ENCODE measurements around the gene BLOC1S4. TPM values are rescaled to one million over a fixed set of nuclear protein-coding genes. Genes with fewer than 3 reads are reported as not detected.
"Not testable (repeated sequence)": the region's sequence is repeated elsewhere in the genome, so short reads cannot be mapped to it uniquely, and the experiment has no call there.

Gene BLOC1S4
- total RNA-seq, 3 donors from 2014 or later, result 11.8 to 12.8 (median 11.8) TPM

DNA sequence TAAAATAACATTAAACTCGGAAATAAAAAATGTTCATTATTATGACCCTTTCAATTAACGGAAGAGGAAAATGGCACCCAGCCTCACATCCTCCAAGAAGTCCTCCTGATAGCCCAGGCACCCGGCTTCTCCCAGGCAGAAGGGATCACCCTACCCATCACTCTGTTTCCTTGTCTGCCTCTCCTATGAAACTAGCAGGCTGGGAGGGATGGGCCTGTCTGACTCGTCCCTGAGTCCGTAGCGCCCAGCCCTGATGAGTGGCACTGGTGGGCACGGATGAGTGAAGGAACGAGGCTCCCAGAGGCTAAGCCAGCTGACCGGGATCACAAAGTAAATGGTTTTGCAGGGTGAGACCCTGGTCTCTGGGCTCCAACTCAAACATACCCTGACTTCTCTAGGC, 37.9 kb downstream of the BLOC1S4 start:
- Histone ChIP-seq H3K4me1 (ENCODE audit: low read depth) (peaks cover 34% of the 10 kb centered on the region), H3K36me3 (ENCODE audit: low read depth) (no peaks in the 10 kb centered on the region), H3K4me3 (no peak overlapping the region), H3K9me3 (no peaks in the 10 kb centered on the region)
- intact Hi-C loops (cut with DNase I, micrococcal nuclease), result no loop called here
- TF ChIP-seq, protein P1, sequence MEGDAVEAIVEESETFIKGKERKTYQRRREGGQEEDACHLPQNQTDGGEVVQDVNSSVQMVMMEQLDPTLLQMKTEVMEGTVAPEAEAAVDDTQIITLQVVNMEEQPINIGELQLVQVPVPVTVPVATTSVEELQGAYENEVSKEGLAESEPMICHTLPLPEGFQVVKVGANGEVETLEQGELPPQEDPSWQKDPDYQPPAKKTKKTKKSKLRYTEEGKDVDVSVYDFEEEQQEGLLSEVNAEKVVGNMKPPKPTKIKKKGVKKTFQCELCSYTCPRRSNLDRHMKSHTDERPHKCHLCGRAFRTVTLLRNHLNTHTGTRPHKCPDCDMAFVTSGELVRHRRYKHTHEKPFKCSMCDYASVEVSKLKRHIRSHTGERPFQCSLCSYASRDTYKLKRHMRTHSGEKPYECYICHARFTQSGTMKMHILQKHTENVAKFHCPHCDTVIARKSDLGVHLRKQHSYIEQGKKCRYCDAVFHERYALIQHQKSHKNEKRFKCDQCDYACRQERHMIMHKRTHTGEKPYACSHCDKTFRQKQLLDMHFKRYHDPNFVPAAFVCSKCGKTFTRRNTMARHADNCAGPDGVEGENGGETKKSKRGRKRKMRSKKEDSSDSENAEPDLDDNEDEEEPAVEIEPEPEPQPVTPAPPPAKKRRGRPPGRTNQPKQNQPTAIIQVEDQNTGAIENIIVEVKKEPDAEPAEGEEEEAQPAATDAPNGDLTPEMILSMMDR (IDR thresholded peaks at IDR 0.05), result no peak
- peak in 1 of 3 donors; percentile 25 for DNase-seq
- ATAC-seq, result no peak

DNA sequence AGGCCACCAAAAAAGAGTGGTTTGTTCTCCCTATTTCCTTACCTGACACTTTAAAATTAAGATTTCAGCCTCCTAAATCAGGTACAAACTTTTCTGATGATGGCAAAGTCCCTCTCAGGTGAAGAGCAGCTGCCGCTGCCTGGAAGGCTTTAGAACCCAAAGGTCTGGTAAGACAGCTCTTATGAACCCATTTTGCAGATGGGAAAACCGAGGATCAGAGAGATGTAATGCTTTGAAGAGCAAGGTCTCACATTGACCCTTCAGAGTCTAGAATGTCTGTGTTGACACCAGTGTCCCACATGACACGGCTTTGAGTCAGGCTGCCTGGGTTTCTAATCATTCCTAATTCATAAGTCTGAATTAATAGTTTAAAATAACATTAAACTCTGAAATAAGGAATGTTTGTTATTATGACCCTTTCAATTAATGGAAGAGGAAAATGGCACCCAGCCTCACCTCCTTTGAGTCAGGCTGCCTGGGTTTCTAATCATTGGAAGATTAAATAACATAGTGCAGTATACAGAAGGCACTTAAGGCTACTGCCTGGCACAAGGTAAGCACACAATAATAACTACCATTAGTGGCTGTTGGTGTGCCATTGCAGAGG, 38.6 kb downstream of the BLOC1S4 start:
- Histone ChIP-seq H3K9me3 (no peaks in the 10 kb centered on the region), H3K36me3 (ENCODE audit: low read depth) (no peaks in the 10 kb centered on the region), H3K4me3 (no peak overlapping the region), H3K4me1 (ENCODE audit: low read depth) (peaks cover 27% of the 10 kb centered on the region)
- ATAC-seq (no peak), DNase-seq (peak in 1 of 3 donors; percentile 3)
- intact Hi-C loops (cut with DNase I, micrococcal nuclease), result no loop called here
- TF ChIP-seq, protein P1 (IDR thresholded peaks at IDR 0.05), result no peak

DNA sequence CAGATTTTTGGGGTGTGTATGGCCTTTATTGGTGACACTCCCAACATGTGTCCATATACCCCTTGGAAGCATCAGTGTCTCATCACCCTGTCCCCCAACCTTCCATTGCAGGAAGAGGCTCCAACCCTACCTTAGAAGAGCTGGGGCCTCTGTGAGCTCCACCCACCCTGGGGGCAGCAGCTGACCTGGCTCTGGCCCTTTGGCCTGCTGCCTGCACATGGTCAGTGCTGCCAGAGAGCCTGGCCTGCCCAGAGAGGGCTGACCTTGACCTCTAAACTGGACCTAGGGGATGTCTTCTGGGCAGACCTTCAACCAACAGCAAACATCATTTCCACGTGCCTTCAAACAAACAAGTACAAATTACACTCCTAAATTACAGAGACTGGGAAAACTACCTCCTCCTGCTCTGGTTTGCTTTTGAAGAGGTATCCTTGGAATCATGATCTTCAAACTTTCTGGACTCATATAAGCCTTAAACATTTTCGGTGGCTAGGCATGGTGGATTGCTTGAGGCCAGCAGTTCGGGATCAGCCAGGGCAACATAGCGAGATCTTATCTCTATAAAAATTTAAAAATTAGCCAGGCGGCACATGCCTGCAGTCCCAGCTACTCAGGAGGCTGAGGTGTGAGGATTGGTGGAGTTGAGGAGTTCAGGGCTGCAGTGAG, 39.2 kb downstream of the BLOC1S4 start:
- ATAC-seq, result no peak
- intact Hi-C loops (cut with DNase I, micrococcal nuclease), result no loop called here

DNA sequence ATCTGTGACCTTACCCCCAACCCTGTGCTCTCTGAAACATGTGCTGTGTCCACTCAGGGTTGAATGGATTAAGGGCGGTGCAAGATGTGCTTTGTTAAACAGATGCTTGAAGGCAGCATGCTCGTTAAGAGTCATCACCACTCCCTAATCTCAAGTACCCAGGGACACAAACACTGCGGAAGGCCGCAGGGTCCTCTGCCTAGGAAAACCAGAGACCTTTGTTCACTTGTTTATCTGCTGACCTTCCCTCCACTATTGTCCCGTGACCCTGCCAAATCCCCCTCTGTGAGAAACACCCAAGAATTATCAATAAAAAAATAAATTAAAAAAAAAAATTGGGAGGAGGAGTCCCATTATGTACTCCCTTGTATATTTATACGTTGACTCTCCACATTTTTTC, 40.4 kb downstream of the BLOC1S4 start:
- H3K9me3 ChIP-seq; H3K36me3 ChIP-seq (ENCODE audit: low read depth); intact Hi-C loops (cut with DNase I, micrococcal nuclease): not testable (repeated sequence)

More for the DNA sequence above, 39.2 kb downstream of the BLOC1S4 start:
- no peak overlapping the region for H3K4me3 ChIP-seq
- no peaks in the 10 kb centered on the region for H3K9me3 ChIP-seq
- peak in 1 of 3 donors; percentile 24 for DNase-seq
- no peaks in the 10 kb centered on the region for H3K36me3 ChIP-seq (ENCODE audit: low read depth)
- H3K4me1 ChIP-seq (ENCODE audit: low read depth), result peaks cover 23% of the 10 kb centered on the region
- TF ChIP-seq, protein P1 (IDR thresholded peaks at IDR 0.05), result no peak

DNA sequence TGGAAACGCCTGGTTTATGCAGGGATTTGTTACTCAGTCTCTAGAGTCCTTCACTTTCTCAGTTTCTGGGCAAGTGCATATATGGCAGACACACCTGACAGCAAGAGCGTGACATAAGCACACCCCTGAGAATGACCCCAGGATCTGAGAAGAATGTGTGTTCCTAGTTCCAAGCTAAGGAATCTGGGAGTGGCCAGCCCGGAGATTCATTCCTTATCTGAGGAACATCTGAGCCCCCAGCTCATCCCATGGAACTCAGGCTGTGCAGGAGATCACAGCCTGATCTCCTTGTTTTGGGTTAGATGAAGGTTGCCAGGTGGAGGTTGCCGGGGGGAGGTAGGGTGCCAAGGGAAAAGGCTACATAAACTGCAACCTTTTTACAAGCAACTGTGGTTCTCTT, 42.8 kb downstream of the BLOC1S4 start:
- H3K4me1 ChIP-seq (ENCODE audit: low read depth), result no peaks in the 10 kb centered on the region
- H3K4me3 ChIP-seq, result no peak overlapping the region
- no peaks in the 10 kb centered on the region for H3K36me3 ChIP-seq (ENCODE audit: low read depth)
- H3K9me3 ChIP-seq, result no peaks in the 10 kb centered on the region
- intact Hi-C loops (cut with DNase I, micrococcal nuclease), result no loop called here
- DNase-seq (peak in 1 of 3 donors; percentile 4), ATAC-seq (no peak)
- TF ChIP-seq, protein P1 (IDR thresholded peaks at IDR 0.05), result no peak

More for the DNA sequence above, 40.4 kb downstream of the BLOC1S4 start:
- peaks cover 18% of the 10 kb centered on the region for H3K4me1 ChIP-seq (ENCODE audit: low read depth)
- DNase-seq, H3K4me3 ChIP-seq, ATAC-seq: not testable (repeated sequence)

DNA sequence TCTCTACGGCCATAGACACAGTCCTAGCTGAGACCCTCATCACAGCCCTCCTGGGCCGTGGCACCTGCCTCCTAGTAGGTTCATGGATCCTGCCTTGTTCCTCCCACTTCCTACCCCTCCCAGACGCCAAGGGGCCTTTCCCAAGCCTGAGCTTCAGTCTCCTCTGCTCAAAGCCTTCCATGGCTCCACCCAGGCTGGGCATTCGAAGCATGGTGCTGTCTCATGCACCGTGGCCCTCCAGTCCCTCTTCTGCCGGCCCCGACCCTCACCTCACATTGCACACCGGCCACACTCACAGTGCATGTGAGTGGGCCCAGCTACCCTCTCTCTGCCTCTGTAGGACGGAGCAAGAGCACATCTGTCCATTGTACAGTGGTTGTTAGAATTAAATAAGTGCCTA, 44.9 kb downstream of the BLOC1S4 start:
- Histone ChIP-seq H3K9me3 (no peaks in the 10 kb centered on the region), H3K36me3 (ENCODE audit: low read depth) (no peaks in the 10 kb centered on the region), H3K4me3 (no peak overlapping the region), H3K4me1 (ENCODE audit: low read depth) (no peaks in the 10 kb centered on the region)
- intact Hi-C loops (cut with DNase I, micrococcal nuclease), result no loop called here
- TF ChIP-seq, protein P1 (IDR thresholded peaks at IDR 0.05), result no peak
- DNase-seq, result peak in 1 of 3 donors; percentile 17
- no peak for ATAC-seq
